Sigmoid colon (tissue), 7 donors: ENCODE data around the gene ANGPT4. TPM values are rescaled to one million over a fixed set of nuclear protein-coding genes. Genes with fewer than 3 reads are reported as not detected.

ENCODE experiments used
- DNase-seq: peaks from one replicate; pipeline ENCODE4 v3.0.0-alpha.2; 2019
- H3K27ac ChIP-seq, 4 donors: fragments of 200-600 bp; sonication (generic); one replicate each; pipeline ENCODE4 v1.5.1; 2016 to 2019; ENCODE audit warnings: mild to moderate bottlenecking in 1 of 4
- H3K27me3 ChIP-seq, 3 donors: fragments of 200-600 bp; sonication (generic); one replicate each; pipeline ENCODE4 v1.5.1; 2019; ENCODE audit warnings: mild to moderate bottlenecking in 1 of 3
- H3K36me3 ChIP-seq, 4 donors: fragments of 200-600 bp; sonication (generic); one replicate each; pipeline ENCODE4 v1.5.1; 2016 to 2019
- H3K4me1 ChIP-seq, 4 donors: fragments of 200-600 bp; sonication (generic); one replicate each; pipeline ENCODE4 v1.5.1; 2017 to 2019
- H3K4me3 ChIP-seq, 4 donors: fragments of 200-600 bp; sonication (generic); one replicate each; pipeline ENCODE4 v1.5.1; 2017 to 2019; ENCODE audit warnings: mild to moderate bottlenecking in 2 of 4, moderate library complexity in 1 of 4
- H3K9me3 ChIP-seq, 4 donors: fragments of 200-600 bp in 3 of 4; sonication (generic) in 3 of 4; one replicate each; pipeline versions ENCODE4 v1.5.1 to v1.6.1; 2013 to 2019
- CTCF ChIP-seq, 4 experiments: fragments of 450-650 bp in 3 of 4; fragments of 200-600 bp in 1 of 4; IDR thresholded peaks; one replicate each; pipeline ENCODE4 v1.5.1; 2016 to 2019; ENCODE audit warnings: antibody characterized with exemption in 4 of 4, mild to moderate bottlenecking in 3 of 4, moderate library complexity in 2 of 4
- EP300 ChIP-seq, 4 donors: sonication (generic); formaldehyde crosslinking; IDR thresholded peaks; one replicate each; pipeline ENCODE4 v1.6.1; 2017; ENCODE audit warnings: antibody characterized with exemption in 4 of 4
- POLR2A ChIP-seq, 2 donors: fragments of 450-650 bp; IDR thresholded peaks; one replicate each; pipeline ENCODE4 v1.6.1; 2016; ENCODE audit warnings: antibody characterized with exemption in 2 of 2, mild to moderate bottlenecking in 2 of 2, moderate library complexity in 2 of 2
- POLR2AphosphoS5 ChIP-seq, 4 donors: sonication (generic); formaldehyde crosslinking; IDR thresholded peaks; one replicate each; pipeline ENCODE4 v1.6.1; 2017; ENCODE audit warnings: antibody characterized with exemption in 4 of 4
- WGBS, 2 donors: extraction: QIAGEN DNeasy Blood & Tissue Kit; methylation state at CpG; one replicate each; pipeline ENCODE4 v1.1.7; 2013; 5-methylcytosine and 5-hydroxymethylcytosine counted together
- intact Hi-C: fragments of 100-400 bp; cut with DNase I; formaldehyde crosslinking; loops from one replicate; pipeline ENCODE4 v1.15.1; 2023
- polyA plus RNA-seq, 3 donors: library from polyadenylated mRNA; stranded (reverse); fragments of 200-250 nt; gene quantifications; one replicate each; pipeline ENCODE4 v1.2.3, GENCODE V29; 2013
- total RNA-seq, 4 donors: library from RNA; depleted of rRNA; stranded (reverse); fragments of >200 nt; gene quantifications; one replicate each; pipeline ENCODE4 v1.1.0, GENCODE V29; 2016
- donor health status: healthy with polysubstance abuse.
- donor health status: Bipolar disorder and iron deficiency.
- donor health status: healthy.

The ANGPT4 gene
- total and polyA plus RNA-seq, 7 donors: under 0.01 to 0.28 (median 0.23) TPM; not detected in 3

- 55 to 61% methylated on average over 9 of the region's 9 CpGs for WGBS, 2 donors
- no peak overlapping the region for H3K27ac ChIP-seq
- peaks cover 0 to 12% (median under 1%) of the 10 kb centered on the region in 3 donors for H3K27me3 ChIP-seq
- no peaks in the 10 kb centered on the region for H3K9me3 ChIP-seq
- TF ChIP-seq POLR2AphosphoS5 (IDR thresholded peaks at IDR 0.05) (no peak), CTCF (IDR thresholded peaks at IDR 0.05) (no peak), POLR2A (IDR thresholded peaks at IDR 0.05) (no peak), EP300 (IDR thresholded peaks at IDR 0.05) (no peak)
- H3K4me1 ChIP-seq: no peaks in the 10 kb centered on the region
- H3K36me3 ChIP-seq: no peaks in the 10 kb centered on the region
- no peak overlapping the region for H3K4me3 ChIP-seq
- intact Hi-C loops: no loop called here
- no peak for DNase-seq
Observed at GRCh38 chr20:878511-879307, 37.4 kb downstream of the ANGPT4 start.

GRCh38 chr20:877814-878213, 38.3 kb downstream of the ANGPT4 start:
- Histone ChIP-seq H3K36me3 (no peaks in the 10 kb centered on the region), H3K4me1 (no peaks in the 10 kb centered on the region), H3K27me3 (peaks cover 0 to 7% (median 3%) of the 10 kb centered on the region in 3 donors), H3K9me3 (no peaks in the 10 kb centered on the region), H3K4me3 (no peak overlapping the region), H3K27ac (no peak overlapping the region)
- no peak for TF ChIP-seq POLR2AphosphoS5 (IDR thresholded peaks at IDR 0.05)
- TF ChIP-seq EP300 (IDR thresholded peaks at IDR 0.05): no peak
- TF ChIP-seq POLR2A (IDR thresholded peaks at IDR 0.05): no peak
- TF ChIP-seq CTCF (IDR thresholded peaks at IDR 0.05): no peak
- no peak for DNase-seq
- WGBS, 2 donors: 76 to 81% methylated on average over 7 of the region's 7 CpGs
- intact Hi-C loops: no loop called here

- intact Hi-C loops: no loop called here
- 87 to 88% methylated on average over 4 of the region's 4 CpGs for WGBS, 2 donors
- no peak for DNase-seq
Observed at GRCh38 chr20:875115-875514, 41.0 kb downstream of the ANGPT4 start.

GRCh38 chr20:873875-874607, 42.1 kb downstream of the ANGPT4 start:
- intact Hi-C loops: no loop called here
- Histone ChIP-seq H3K4me1 (no peaks in the 10 kb centered on the region), H3K27me3 (peaks cover 0 to 6% (median 6%) of the 10 kb centered on the region in 3 donors), H3K27ac (no peak overlapping the region), H3K4me3 (no peak overlapping the region), H3K36me3 (no peaks in the 10 kb centered on the region), H3K9me3 (no peaks in the 10 kb centered on the region)
- no peak for DNase-seq
- TF ChIP-seq EP300 (IDR thresholded peaks at IDR 0.05) (no peak), POLR2A (IDR thresholded peaks at IDR 0.05) (no peak), POLR2AphosphoS5 (IDR thresholded peaks at IDR 0.05) (no peak), CTCF (IDR thresholded peaks at IDR 0.05) (no peak)
- WGBS, 2 donors: 59 to 77% methylated on average over 10 of the region's 10 CpGs

More at GRCh38 chr20:875115-875514, 41.0 kb downstream of the ANGPT4 start:
- Histone ChIP-seq H3K4me3 (no peak overlapping the region), H3K27me3 (peaks cover 0 to 6% (median 6%) of the 10 kb centered on the region in 3 donors), H3K4me1 (no peaks in the 10 kb centered on the region), H3K36me3 (no peaks in the 10 kb centered on the region), H3K9me3 (no peaks in the 10 kb centered on the region), H3K27ac (no peak overlapping the region)
- TF ChIP-seq POLR2AphosphoS5 (IDR thresholded peaks at IDR 0.05) (no peak), CTCF (IDR thresholded peaks at IDR 0.05) (no peak), POLR2A (IDR thresholded peaks at IDR 0.05) (no peak), EP300 (IDR thresholded peaks at IDR 0.05) (no peak)
